OCI-LY3 (cell line): ENCODE results near the gene SYT11.

Experiments
- EZH2phosphoT487 ChIP-seq: fragments of 200-600 bp; shearing (Covaris generic); IDR thresholded peaks from 2 replicates; pipeline ENCODE4 v1.6.1; 2018; ENCODE audit warnings: antibody characterized with exemption, mixed run types, low read depth
- TF ChIP-seq, protein P1 (sequence below): fragments of 200-600, 300-600 bp; sonication (generic); IDR thresholded peaks from 2 replicates; pipeline ENCODE4 v1.5.1; 2014; ENCODE audit warnings: antibody characterized with exemption, low read length, low read depth

DNA sequence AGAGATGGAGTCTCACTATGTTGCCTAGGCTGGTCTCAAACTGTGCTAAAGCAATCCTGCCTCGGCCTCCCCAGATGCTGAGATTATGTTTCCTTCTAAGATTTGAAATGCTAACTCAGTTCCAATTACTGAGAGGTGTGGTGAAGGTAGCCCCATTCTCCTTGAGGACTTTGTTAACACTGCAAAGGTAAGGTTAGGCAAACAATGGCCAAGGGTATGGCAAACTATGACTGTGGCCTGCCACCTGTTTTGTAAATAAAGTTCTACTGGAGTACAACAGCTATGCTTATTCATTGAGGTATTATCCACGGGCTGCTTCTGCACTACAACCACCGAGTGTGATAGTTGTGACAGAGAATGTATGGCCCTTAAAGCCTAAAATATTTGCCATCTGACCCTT, 61.4 kb downstream of the SYT11 start:
- TF ChIP-seq EZH2phosphoT487 = no peak
- TF ChIP-seq, protein P1, sequence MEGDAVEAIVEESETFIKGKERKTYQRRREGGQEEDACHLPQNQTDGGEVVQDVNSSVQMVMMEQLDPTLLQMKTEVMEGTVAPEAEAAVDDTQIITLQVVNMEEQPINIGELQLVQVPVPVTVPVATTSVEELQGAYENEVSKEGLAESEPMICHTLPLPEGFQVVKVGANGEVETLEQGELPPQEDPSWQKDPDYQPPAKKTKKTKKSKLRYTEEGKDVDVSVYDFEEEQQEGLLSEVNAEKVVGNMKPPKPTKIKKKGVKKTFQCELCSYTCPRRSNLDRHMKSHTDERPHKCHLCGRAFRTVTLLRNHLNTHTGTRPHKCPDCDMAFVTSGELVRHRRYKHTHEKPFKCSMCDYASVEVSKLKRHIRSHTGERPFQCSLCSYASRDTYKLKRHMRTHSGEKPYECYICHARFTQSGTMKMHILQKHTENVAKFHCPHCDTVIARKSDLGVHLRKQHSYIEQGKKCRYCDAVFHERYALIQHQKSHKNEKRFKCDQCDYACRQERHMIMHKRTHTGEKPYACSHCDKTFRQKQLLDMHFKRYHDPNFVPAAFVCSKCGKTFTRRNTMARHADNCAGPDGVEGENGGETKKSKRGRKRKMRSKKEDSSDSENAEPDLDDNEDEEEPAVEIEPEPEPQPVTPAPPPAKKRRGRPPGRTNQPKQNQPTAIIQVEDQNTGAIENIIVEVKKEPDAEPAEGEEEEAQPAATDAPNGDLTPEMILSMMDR = no peak
